Common myeloid progenitor, CD34-positive (primary cell): ENCODE results near the gene ZFP64.

Experiments used
- CTCF ChIA-PET: fragments of 350-600 bp; sonication (Branson Sonifier 250); formaldehyde crosslinking; loops from one replicate; lab custom pipeline; 2021; ENCODE audit warnings: antibody characterized with exemption; lab: Charles Lee
- POLR2A ChIA-PET: fragments of 350-600 bp; sonication (Branson Sonifier 250); formaldehyde crosslinking; loops from one replicate; lab custom pipeline; 2021; ENCODE audit warnings: antibody characterized with exemption; lab: Charles Lee
- DNase-seq, 3 donors: peaks; one replicate each; pipeline versions ENCODE4 v3.0.0 to v3.0.0-alpha.2; 2013
- H3K27ac ChIP-seq, 2 experiments: 1 replicate in 1 of 2; 2 replicates in 1 of 2; pipeline ENCODE4 v1.7.0; 2013; ENCODE audit warnings: inconsistent platforms in 2 of 2, low read length in 2 of 2, mild to moderate bottlenecking in 2 of 2, low read depth in 1 of 2, moderate library complexity in 1 of 2; ENCODE audit not compliant: severe bottlenecking in 2 of 2, insufficient read depth in 1 of 2, poor library complexity in 1 of 2
- H3K27me3 ChIP-seq, 5 experiments: replicated peaks in 2 of 5; 1 replicate in 3 of 5; 2 replicates in 2 of 5; pipeline versions ENCODE4 v1.6.1 to v1.7.0; 2013; ENCODE audit warnings: low read length in 4 of 5, mild to moderate bottlenecking in 2 of 5, moderate library complexity in 2 of 5, inconsistent platforms in 1 of 5; ENCODE audit not compliant: insufficient read depth in 5 of 5, control insufficient read depth in 4 of 5
- H3K36me3 ChIP-seq, 4 experiments: 1 replicate in 2 of 4; 2 replicates in 2 of 4; pipeline versions ENCODE4 v1.6.1 to v1.7.0; 2013; ENCODE audit warnings: low read length in 3 of 4, control low read depth in 1 of 4, mild to moderate bottlenecking in 1 of 4; ENCODE audit not compliant: control insufficient read depth in 4 of 4, insufficient read depth in 4 of 4
- H3K4me1 ChIP-seq, 4 experiments: 1 replicate in 3 of 4; 2 replicates in 1 of 4; pipeline versions ENCODE4 v1.6.1 to v1.7.1; 2013; ENCODE audit warnings: low read length in 3 of 4, mild to moderate bottlenecking in 3 of 4, control low read depth in 1 of 4, inconsistent platforms in 1 of 4, moderate library complexity in 1 of 4; ENCODE audit not compliant: control insufficient read depth in 4 of 4, insufficient read depth in 4 of 4; ENCODE audit errors: control extremely low read depth in 1 of 4
- H3K4me3 ChIP-seq, 7 experiments: 1 replicate in 4 of 7; 2 replicates in 3 of 7; pipeline versions ENCODE4 v1.5.1 to v1.7.0; 2013; ENCODE audit warnings: mild to moderate bottlenecking in 7 of 7, low read length in 6 of 7, moderate library complexity in 6 of 7, inconsistent platforms in 2 of 7, low read depth in 2 of 7, control low read depth in 1 of 7; ENCODE audit not compliant: insufficient read depth in 4 of 7, control insufficient read depth in 1 of 7; ENCODE audit errors: extremely low read depth in 1 of 7
- H3K9me3 ChIP-seq, 5 experiments: 1 replicate in 4 of 5; 2 replicates in 1 of 5; pipeline versions ENCODE4 v1.6.1 to v1.7.1; 2013; ENCODE audit warnings: low read length in 4 of 5, mild to moderate bottlenecking in 2 of 5, inconsistent platforms in 1 of 5, low read depth in 1 of 5, moderate library complexity in 1 of 5; ENCODE audit not compliant: control insufficient read depth in 4 of 5, insufficient read depth in 2 of 5; ENCODE audit errors: control extremely low read depth in 1 of 5
- WGBS: methylation state at CpG from one replicate; pipeline ENCODE4 v1.1.5; 2013; ENCODE audit not compliant: insufficient coverage; 5-methylcytosine and 5-hydroxymethylcytosine counted together

ZFP64 gene

DNA sequence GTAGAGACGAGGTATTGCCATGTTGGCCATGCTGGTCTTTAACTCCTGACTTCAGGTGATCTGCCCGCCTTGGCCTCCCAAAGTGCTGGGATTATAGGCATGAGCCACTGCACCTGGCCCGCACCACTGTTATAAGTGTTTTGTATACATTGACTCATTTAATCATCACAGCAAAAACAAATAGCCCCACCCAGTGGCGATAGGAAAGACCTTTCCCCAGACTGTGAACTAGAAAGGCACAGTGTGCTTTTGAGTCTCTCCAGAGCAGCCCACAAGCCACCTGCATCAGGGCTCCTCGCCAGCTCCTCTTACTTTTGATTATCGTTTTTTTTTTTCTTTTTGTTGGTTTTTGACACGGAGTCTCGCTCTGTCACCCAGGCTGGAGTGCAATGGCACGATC lies 27.9 kb upstream of the ZFP64 start:
- Histone ChIP-seq H3K36me3 (no peaks in the 10 kb centered on the region), H3K27ac (no peak overlapping the region), H3K4me3 (no peak overlapping the region), H3K4me1 (no peaks in the 10 kb centered on the region), H3K9me3 (peaks cover 0 to 28% (median 8%) of the 10 kb centered on the region in 5 experiments), H3K27me3 (peaks cover 0 to 5% (median 0%) of the 10 kb centered on the region in 5 experiments)
- ChIA-PET POLR2A (no interaction called here), CTCF (no interaction called here)
- DNase-seq, result no peak
- WGBS, result 85% methylated on average over 8 of the region's 9 CpGs

DNA sequence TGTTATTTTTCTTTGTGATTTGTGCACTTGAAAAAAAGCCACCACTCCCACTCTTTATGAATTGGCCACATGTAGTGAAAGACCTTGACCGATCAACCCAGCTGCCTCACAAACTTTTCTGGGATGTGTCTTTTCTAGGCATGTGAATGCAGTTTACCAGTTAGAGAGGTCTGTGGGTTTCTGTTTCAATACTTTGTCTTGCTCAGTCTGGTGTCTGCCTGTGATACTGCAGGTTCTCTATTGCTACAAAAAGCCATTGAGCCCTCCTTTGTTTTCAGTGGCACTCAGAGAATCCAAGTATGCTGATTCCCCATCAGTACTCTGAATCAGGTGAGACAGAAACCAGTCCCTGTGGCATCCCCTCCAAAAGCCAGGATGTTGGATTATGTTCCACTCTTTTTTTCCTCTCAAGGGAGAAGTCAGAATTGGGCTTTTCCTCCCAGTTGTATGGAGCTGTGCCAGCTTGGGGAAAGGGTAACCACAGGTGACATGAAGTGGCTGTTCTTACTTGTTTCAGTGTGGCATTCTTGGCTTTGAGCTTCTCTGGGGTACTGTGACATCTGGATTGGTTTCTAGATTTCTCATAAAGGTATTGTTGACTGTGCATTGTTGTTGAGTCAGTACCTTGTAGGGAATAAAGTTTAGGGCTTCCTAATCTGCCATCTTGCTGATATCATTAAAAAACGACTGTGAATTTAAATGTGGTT lies 26.3 kb upstream of the ZFP64 start:
- Histone ChIP-seq H3K36me3 (no peaks in the 10 kb centered on the region), H3K27me3 (no peaks in the 10 kb centered on the region), H3K4me1 (no peaks in the 10 kb centered on the region), H3K27ac (no peak overlapping the region), H3K4me3 (no peak overlapping the region), H3K9me3 (peaks cover 0 to 31% (median 10%) of the 10 kb centered on the region in 5 experiments)
- DNase-seq, result no peak
- CTCF ChIA-PET, result no interaction called here
- POLR2A ChIA-PET, result no interaction called here
- WGBS, result 100% methylated on average over 1 of the region's 2 CpGs

DNA sequence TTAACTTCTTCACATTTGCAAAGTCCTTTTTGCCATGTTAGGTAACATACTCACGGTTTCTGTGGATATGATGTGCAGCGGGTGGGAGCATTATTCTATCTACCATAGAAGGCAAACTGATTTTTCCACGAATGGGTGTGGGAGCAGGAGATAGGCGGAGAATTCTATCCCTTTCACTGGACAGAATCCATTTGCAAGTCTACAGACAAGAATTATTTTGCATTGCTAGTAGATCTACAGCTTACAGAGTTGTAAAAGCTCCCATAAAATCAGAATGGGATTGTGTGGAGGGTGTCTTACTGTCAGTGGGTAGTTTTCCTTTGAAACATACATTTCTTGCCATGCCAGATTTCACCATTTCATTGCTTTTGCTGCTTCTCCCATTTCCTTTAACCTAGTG lies 22.4 kb upstream of the ZFP64 start:
- Histone ChIP-seq H3K9me3 (peaks cover 1 to 26% (median 8%) of the 10 kb centered on the region in 5 experiments), H3K27ac (no peak overlapping the region), H3K27me3 (peaks cover 0 to 2% (median 0%) of the 10 kb centered on the region in 5 experiments), H3K36me3 (no peaks in the 10 kb centered on the region), H3K4me1 (no peaks in the 10 kb centered on the region), H3K4me3 (no peak overlapping the region)
- ChIA-PET CTCF (no interaction called here), POLR2A (no interaction called here)
- WGBS, result 100% methylated on average over 1 of the region's 4 CpGs
- DNase-seq, result no peak

DNA sequence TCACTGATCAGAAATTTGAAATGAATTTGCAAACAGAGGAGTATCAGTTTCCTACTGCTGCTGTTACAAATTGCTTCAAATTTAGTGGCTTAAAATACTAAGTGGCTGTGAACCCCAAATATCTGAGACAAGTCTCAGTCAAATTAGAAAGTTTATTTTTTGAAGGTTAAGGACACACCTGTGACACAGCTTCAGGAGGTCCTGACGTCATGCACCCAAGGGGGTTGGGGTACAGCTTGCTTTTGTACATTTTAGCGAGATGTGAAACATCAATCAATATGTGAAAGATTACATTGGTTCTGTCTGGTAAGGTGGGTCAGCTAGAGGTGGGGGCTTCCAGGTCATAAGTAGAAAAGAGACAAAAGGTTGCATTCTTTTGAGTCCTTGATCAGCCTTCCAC lies 21.4 kb upstream of the ZFP64 start:
- H3K4me3 ChIP-seq, result no peak overlapping the region
- H3K36me3 ChIP-seq, result no peaks in the 10 kb centered on the region
- CTCF ChIA-PET, result no interaction called here
- WGBS, result 83% methylated on average over 2 of the region's 2 CpGs
- H3K4me1 ChIP-seq, result no peaks in the 10 kb centered on the region
- H3K27me3 ChIP-seq, result peaks cover 0 to 2% (median 0%) of the 10 kb centered on the region in 5 experiments
- H3K27ac ChIP-seq, result no peak overlapping the region
- H3K9me3 ChIP-seq, result peaks cover 1 to 24% (median 8%) of the 10 kb centered on the region in 5 experiments
- no peak for DNase-seq
- POLR2A ChIA-PET, result no interaction called here

DNA sequence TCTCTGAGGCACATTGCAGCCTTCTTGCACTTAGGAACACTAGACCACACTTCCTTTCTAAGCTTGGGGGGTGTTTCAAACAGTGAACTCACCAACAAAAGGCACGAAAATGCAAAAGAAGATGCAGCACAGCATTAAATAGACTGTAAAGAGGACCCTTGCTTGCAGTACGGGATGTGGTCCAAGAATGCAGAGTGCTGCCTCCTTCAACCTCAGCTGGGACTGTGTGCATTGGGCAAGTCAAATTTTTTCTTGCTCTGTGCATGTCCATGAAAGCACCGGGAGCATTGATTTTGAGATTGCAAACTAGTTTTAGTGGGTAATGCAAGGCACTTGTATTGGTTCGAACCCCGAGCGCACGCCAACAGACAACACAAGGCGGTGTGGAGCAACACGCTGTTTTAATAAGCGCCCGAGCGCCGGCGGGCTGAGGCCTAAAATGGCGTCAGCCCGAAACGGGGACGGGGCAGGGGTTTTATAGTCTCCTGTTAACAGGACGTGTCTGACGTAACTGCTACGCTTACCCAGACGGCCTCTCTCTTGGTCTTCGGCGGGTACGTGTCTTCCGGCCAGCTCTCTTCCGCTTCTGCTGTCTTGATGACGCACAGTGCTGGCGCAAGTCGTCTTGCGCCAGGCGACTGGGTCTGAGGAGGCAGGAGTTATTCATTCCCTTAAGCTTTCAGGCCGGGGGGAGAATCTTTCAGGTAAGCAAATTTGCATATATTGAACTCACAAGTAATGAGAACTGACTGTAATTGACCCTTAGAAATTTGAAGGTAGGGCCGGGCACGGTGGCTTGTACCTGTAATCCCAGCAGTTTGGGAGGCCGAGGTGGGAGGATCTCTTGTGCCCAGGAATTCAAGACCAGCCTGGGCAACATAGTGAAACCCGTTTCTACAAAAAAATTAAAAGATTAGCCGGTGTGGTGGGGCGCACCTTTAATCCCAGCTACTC lies 18.7 kb upstream of the ZFP64 start:
- Histone ChIP-seq H3K4me1 (no peaks in the 10 kb centered on the region), H3K4me3 (no peak overlapping the region), H3K36me3 (no peaks in the 10 kb centered on the region), H3K27me3 (peaks cover 0 to 2% (median 0%) of the 10 kb centered on the region in 5 experiments), H3K27ac (no peak overlapping the region), H3K9me3 (peaks cover 1 to 16% (median 8%) of the 10 kb centered on the region in 5 experiments)
- 96% methylated on average over 31 of the region's 39 CpGs for WGBS
- ChIA-PET POLR2A (no interaction called here), CTCF (interaction anchor here (0.7 kb wide), 1 partner anchor 825 kb away, joined by 3 read pairs; no protein-coding TSS in a partner anchor)
- no peak for DNase-seq

DNA sequence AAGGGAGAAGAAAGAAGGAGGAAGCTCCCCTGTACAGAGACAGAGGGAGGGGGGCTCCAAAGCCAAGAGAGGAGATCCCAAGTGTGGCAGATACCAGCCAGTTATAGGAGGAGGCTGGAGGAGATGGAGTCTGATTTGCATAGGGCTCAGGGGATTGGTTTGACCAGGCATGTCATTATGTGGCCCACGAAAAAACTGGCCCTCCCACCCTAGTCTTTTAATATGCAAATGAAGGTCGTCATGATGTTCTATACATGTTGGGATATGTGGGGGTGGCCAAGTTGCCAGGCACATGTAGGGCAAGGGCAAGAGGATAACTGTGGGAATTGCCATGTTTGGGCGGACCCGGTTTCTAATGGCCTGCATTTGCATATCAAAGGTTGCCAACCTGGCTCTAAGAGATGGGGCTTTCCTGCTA lies 17.6 kb upstream of the ZFP64 start:
- 49% methylated on average over 3 of the region's 4 CpGs for WGBS
- ChIA-PET CTCF (no interaction called here), POLR2A (no interaction called here)

More for the DNA sequence above, 17.6 kb upstream of the ZFP64 start:
- Histone ChIP-seq H3K27ac (no peak overlapping the region), H3K36me3 (no peaks in the 10 kb centered on the region), H3K4me3 (no peak overlapping the region), H3K27me3 (peaks cover 0 to 2% (median 0%) of the 10 kb centered on the region in 5 experiments), H3K9me3 (peaks cover 0 to 16% (median 8%) of the 10 kb centered on the region in 5 experiments), H3K4me1 (no peaks in the 10 kb centered on the region)
- no peak for DNase-seq
